ENCODE results near the gene PPP3R1.

GRCh38 chr2:68152681-68153347 lies 99.5 kb downstream of the PPP3R1 start:
- TF ChIP-seq CTCF (IDR thresholded peaks at IDR 0.05 in 8 of 11, conservative IDR thresholded peaks at IDR 0.05 in 3 of 11) (no peak), POLR2AphosphoS5 (IDR thresholded peaks at IDR 0.05) (no peak)

All from spleen (tissue), 7 donors.